Nephron (organoid): Measurements from ENCODE around the gene DAPK3.

ENCODE experiments used
- H3K27ac Mint-ChIP-seq, 3 experiments: 2 replicates each; pipeline ENCODE4 v1.8.0; 2020; ENCODE audit warnings: mixed read lengths in 3 of 3, mild to moderate bottlenecking in 2 of 3, moderate library complexity in 1 of 3
- H3K27me3 Mint-ChIP-seq: 2 replicates; pipeline ENCODE4 v1.8.0; 2021; ENCODE audit warnings: low read depth, mild to moderate bottlenecking, moderate library complexity, mixed read lengths
- H3K36me3 Mint-ChIP-seq: 2 replicates; pipeline ENCODE4 v1.8.0; 2020; ENCODE audit warnings: low read depth, mixed read lengths
- H3K4me1 Mint-ChIP-seq: 2 replicates; pipeline ENCODE4 v1.8.0; 2020; ENCODE audit warnings: mixed read lengths
- H3K4me3 Mint-ChIP-seq, 3 experiments: 2 replicates each; pipeline ENCODE4 v1.8.0; 2020; ENCODE audit warnings: mild to moderate bottlenecking in 3 of 3, mixed read lengths in 3 of 3, moderate library complexity in 2 of 3
- H3K9me3 Mint-ChIP-seq: 2 replicates; pipeline ENCODE4 v1.8.0; 2020; ENCODE audit warnings: mixed read lengths
- TF ChIP-seq, protein P1 (sequence below), 3 experiments: fragments of 200-600 bp; sonication (generic); IDR thresholded peaks; one replicate each; pipeline ENCODE4 v1.5.0; 2021; ENCODE audit warnings: antibody characterized with exemption in 3 of 3; ENCODE audit not compliant: unreplicated experiment in 3 of 3

DAPK3 gene

DNA sequence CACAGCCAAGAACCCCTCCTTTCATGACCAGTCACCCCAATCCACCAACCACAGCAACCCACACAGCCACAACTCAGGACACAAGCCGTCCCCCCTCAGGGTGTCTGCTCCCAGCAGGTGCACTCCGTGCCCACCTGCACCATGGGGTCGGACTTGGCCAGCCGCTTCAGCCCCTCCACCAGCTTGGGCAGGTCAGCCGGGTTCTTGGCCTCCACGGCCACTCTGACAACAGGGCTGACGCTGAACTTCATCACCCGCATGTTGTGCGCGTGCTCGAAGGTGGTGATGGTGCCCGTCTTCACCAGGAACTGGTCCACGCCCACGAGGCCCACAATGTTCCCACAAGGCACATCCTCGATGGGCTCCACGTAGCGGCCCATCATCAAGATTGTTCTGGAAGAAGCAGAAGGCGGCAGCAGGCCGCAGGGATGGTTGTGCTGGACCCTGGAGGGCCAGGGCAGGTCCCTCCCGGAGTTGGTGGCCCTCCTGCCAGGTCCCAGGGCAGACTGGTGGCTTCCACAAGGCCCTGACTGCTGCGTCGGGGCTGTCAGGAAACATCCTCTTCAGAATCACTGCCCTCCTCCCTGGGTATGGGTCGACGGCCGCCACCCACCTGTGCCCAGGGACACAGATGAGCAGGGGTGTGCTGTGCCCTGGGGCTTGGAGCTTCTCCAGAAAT, 8.9 kb upstream of the DAPK3 start:
- Mint-ChIP-seq H3K27me3 (no peaks in the 10 kb centered on the region), H3K27ac (no peak overlapping the region)

DNA sequence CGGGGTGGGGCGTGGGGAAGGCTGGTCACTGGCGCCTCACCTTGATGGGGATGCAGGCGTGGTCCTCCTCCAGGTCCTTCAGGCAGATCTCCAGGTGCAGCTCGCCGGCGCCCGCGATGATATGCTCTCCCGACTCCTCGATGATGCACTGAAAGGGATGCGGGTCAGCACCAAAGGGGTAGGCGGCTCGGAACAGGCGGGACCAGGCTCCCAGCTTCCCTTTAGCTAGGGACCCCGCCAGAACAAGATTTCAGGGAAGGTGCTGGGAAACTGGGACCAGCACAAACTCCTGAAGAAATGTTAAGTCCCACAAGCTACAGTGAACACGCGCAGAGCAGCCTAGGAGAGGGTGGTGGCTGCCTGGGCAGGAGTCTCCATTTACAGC, 8.4 kb upstream of the DAPK3 start:
- H3K4me3 Mint-ChIP-seq, result peak overlapping the region in 1 of 3 experiments; percentile 29
- H3K27me3 Mint-ChIP-seq, result no peaks in the 10 kb centered on the region
- H3K36me3 Mint-ChIP-seq, result peaks cover 69% of the 10 kb centered on the region
- TF ChIP-seq, protein P1, sequence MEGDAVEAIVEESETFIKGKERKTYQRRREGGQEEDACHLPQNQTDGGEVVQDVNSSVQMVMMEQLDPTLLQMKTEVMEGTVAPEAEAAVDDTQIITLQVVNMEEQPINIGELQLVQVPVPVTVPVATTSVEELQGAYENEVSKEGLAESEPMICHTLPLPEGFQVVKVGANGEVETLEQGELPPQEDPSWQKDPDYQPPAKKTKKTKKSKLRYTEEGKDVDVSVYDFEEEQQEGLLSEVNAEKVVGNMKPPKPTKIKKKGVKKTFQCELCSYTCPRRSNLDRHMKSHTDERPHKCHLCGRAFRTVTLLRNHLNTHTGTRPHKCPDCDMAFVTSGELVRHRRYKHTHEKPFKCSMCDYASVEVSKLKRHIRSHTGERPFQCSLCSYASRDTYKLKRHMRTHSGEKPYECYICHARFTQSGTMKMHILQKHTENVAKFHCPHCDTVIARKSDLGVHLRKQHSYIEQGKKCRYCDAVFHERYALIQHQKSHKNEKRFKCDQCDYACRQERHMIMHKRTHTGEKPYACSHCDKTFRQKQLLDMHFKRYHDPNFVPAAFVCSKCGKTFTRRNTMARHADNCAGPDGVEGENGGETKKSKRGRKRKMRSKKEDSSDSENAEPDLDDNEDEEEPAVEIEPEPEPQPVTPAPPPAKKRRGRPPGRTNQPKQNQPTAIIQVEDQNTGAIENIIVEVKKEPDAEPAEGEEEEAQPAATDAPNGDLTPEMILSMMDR (IDR thresholded peaks at IDR 0.05; ENCODE audit: unreplicated experiment in 3 of 3), result no peak
- no peak overlapping the region for H3K27ac Mint-ChIP-seq
- peaks cover 18% of the 10 kb centered on the region for H3K4me1 Mint-ChIP-seq
- H3K9me3 Mint-ChIP-seq, result no peaks in the 10 kb centered on the region

More for the DNA sequence above, 8.9 kb upstream of the DAPK3 start:
- Mint-ChIP-seq H3K9me3 (no peaks in the 10 kb centered on the region), H3K4me3 (peak overlapping the region in 1 of 3 experiments; percentile 29), H3K36me3 (peaks cover 74% of the 10 kb centered on the region), H3K4me1 (peaks cover 23% of the 10 kb centered on the region)
- TF ChIP-seq, protein P1 (IDR thresholded peaks at IDR 0.05; ENCODE audit: unreplicated experiment in 3 of 3), result no peak

DNA sequence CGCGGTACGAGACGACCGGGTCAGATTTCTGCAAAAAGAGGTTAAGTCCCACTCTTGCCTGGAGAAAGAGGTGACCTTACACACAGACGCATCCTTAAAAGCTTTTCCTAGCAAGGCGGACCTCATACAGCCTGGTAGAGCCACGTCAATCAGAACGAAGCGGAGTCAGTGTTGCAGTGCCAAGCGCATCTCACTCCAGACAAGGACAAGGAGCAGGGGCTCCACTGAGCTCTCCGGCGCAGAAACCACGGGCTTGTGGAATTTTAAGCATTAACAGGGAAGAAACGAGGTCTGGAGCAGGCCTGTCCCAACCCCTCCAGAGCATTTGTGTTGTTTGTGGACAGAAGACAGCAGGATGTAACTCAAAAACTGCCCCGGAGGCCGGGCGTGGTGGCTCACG, 7.2 kb upstream of the DAPK3 start:
- Mint-ChIP-seq H3K9me3 (no peaks in the 10 kb centered on the region), H3K4me3 (peak overlapping the region in 1 of 3 experiments; percentile 41), H3K27ac (no peak overlapping the region), H3K27me3 (no peaks in the 10 kb centered on the region), H3K36me3 (peaks cover 58% of the 10 kb centered on the region), H3K4me1 (peaks cover 7% of the 10 kb centered on the region)
- TF ChIP-seq, protein P1 (IDR thresholded peaks at IDR 0.05; ENCODE audit: unreplicated experiment in 3 of 3), result no peak

DNA sequence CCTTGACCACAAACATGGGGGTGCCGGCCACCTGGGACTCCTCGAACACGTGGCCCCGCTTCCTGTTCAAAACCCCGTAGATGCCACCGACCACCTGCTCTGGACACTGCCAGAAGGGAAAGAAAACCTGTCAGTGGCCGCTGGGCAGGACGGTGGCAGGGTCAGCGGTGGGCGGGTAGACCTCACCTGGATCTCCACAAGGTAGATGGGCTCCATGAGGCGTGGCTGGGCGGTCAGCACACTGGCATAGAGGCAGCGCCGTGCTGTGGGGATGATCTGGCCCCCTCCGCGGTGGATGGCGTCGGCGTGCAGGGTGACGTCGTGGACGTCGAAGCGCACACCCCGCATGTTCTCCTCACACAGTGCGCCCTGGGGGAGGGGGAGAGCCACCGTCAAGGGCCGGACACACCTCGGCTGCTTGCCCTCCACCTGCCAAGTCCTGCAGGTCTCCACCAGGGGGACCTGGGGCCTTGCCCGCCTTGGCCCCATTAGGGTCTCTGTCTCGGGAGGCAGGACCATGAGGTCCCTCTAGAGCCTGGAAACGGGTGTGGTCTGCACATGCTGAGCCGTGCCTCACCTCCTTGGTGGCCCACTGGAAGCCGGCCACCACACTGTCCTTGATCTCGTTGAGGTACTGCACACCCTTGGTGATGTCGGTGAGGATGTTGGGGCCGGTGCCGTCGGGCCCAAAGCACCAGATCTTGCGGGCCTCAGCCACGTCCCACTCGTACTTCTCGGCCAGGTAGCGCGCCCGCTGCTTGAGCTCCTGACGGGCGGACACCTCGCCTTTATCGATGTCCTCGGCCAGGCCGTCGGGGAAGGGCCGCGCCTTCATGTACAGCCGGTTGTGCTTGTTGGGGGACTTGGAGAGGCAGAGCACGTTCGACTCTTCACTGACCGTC, 6.6 kb upstream of the DAPK3 start:
- H3K27ac Mint-ChIP-seq, result no peak overlapping the region

DNA sequence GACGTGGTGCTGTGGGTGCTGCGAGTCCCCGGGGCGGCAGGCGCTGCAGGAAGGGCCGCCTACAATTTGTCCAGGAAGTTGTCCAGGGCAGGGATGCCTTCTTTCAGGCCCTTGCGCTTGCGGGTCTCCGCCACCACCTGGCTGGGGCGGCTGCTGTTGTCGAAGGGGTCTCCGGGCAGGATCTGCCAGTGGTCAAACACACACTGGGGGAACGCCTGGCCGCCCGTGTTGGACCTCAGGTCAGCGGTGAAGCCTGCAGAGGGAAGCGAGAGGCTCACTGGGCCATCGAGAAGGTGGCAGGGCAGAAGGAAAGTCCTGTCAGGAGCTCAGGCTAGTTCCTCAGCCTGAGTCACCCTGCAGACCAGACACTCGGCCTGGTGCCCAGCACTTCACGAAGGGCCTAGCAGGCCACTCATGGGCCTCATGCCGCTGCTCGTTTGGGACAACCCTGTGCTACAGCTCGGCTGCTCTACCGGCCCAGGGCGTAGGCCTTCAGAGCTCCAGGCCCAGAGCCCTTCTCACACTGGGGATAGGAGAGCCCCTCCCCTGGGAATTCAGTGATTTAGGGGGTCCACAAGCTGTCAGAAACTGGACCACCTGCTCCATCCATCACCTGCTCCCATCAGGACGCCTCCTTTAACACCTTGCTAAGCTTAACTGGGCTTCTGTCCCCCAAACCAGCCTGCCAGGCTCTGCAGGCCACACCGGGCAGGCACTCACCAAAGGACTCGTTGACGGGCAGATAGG, 5.8 kb upstream of the DAPK3 start:
- Mint-ChIP-seq H3K36me3 (peaks cover 44% of the 10 kb centered on the region), H3K9me3 (no peaks in the 10 kb centered on the region), H3K27me3 (no peaks in the 10 kb centered on the region), H3K4me3 (no peak overlapping the region), H3K27ac (no peak overlapping the region), H3K4me1 (no peaks in the 10 kb centered on the region)
- TF ChIP-seq, protein P1 (IDR thresholded peaks at IDR 0.05; ENCODE audit: unreplicated experiment in 3 of 3), result no peak

More for the DNA sequence above, 6.6 kb upstream of the DAPK3 start:
- Mint-ChIP-seq H3K9me3 (no peaks in the 10 kb centered on the region), H3K36me3 (peaks cover 52% of the 10 kb centered on the region), H3K4me1 (peaks cover under 1% of the 10 kb centered on the region), H3K4me3 (no peak overlapping the region), H3K27me3 (no peaks in the 10 kb centered on the region)
- TF ChIP-seq, protein P1 (IDR thresholded peaks at IDR 0.05; ENCODE audit: unreplicated experiment in 3 of 3), result no peak
